ENCODE measurements around the gene TARM1.

DNA sequence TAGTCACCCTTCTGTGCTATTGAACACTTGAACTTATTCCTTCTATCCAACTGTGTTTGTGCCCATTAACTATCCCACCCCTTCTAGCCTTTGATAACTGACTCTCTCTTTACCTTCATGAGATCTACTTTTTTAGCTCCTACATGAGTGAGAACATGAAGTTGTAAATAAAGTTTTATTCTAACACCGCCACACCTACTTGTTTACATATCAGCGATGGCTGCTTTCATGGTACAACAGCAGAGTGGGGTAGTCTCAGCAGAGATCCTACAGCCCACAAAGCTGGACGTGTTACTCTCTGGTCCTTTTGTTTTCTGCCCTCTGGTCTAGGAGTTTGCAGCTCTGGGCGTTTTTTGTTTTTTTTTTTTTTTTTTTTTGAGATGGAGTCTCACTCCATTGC is 41.2 kb downstream of the TARM1 start:
- no peak for TF ChIP-seq ARNT (IDR thresholded peaks at IDR 0.05)
- no peak for TF ChIP-seq SP1 (IDR thresholded peaks at IDR 0.05)
- no peak for TF ChIP-seq FOXA1 (IDR thresholded peaks at IDR 0.05)
- TF ChIP-seq BHLHE40 (IDR thresholded peaks at IDR 0.05; ENCODE audit: borderline replicate concordance) = no peak
